GM18520 (cell line): ENCODE measurements around the gene SULT2B1.
"Not testable (repeated sequence)": the region's sequence is repeated elsewhere in the genome, so short reads cannot be mapped to it uniquely, and the experiment has no call there.

ENCODE experiments used
- ATAC-seq: cut with Tn5 transposase; IDR thresholded peaks from one replicate; pipeline ENCODE4 v1.9.1; 2021; ENCODE audit not compliant: unreplicated experiment

The SULT2B1 gene

GRCh38 chr19:48556825-48557224 lies 4.9 kb downstream of the SULT2B1 start:
- no peak for ATAC-seq

- no peak for ATAC-seq
These were observed 6.2 kb downstream of the SULT2B1 start for GRCh38 chr19:48558018-48558684.

- ATAC-seq: no peak
These were observed 8.1 kb downstream of the SULT2B1 start for GRCh38 chr19:48560095-48560530.

- ATAC-seq: no peak
These were observed 9.4 kb downstream of the SULT2B1 start for GRCh38 chr19:48561412-48561811.

- no peak for ATAC-seq
These were observed 13.1 kb downstream of the SULT2B1 start for GRCh38 chr19:48565090-48565489.

- ATAC-seq: no peak
These were observed 16.4 kb downstream of the SULT2B1 start for GRCh38 chr19:48568345-48568886.

- no peak for ATAC-seq
These were observed 17.8 kb downstream of the SULT2B1 start for GRCh38 chr19:48569814-48570213.

- no peak for ATAC-seq
These were observed 19.6 kb downstream of the SULT2B1 start for GRCh38 chr19:48571378-48572162.

GRCh38 chr19:48573163-48573505 lies 21.2 kb downstream of the SULT2B1 start:
- ATAC-seq: no peak

- no peak for ATAC-seq
These were observed 24.1 kb downstream of the SULT2B1 start for GRCh38 chr19:48575931-48576622.

- not testable (repeated sequence) for ATAC-seq
These were observed 25.9 kb downstream of the SULT2B1 start for GRCh38 chr19:48577908-48578307.

- ATAC-seq: no peak
These were observed 26.9 kb downstream of the SULT2B1 start for GRCh38 chr19:48578891-48579290.

- no peak for ATAC-seq
These were observed 30.2 kb downstream of the SULT2B1 start for GRCh38 chr19:48582168-48582567.

GRCh38 chr19:48587387-48587786 lies 35.4 kb downstream of the SULT2B1 start:
- no peak for ATAC-seq

GRCh38 chr19:48588670-48589401 lies 36.9 kb downstream of the SULT2B1 start:
- no peak for ATAC-seq

- ATAC-seq: no peak
These were observed 39.0 kb downstream of the SULT2B1 start for GRCh38 chr19:48591021-48591420.

GRCh38 chr19:48595171-48595570 lies 43.2 kb downstream of the SULT2B1 start:
- ATAC-seq: no peak

- ATAC-seq: no peak
These were observed 43.9 kb downstream of the SULT2B1 start for GRCh38 chr19:48595833-48596232.

GRCh38 chr19:48596237-48596636 lies 44.3 kb downstream of the SULT2B1 start:
- ATAC-seq: no peak

- ATAC-seq: no peak
These were observed 44.9 kb downstream of the SULT2B1 start for GRCh38 chr19:48596679-48597465.
